HepG2 (cell line): ENCODE results near the gene HMCN1. TPM values are rescaled to one million over a fixed set of nuclear protein-coding genes. Genes with fewer than 3 reads are reported as not detected.

Experiments
- ATAC-seq: fragments of 200-7000 bp; cut with Tn5 transposase; 3 replicates; pipeline ENCODE4 v1.9.1; 2020; ENCODE audit warnings: mild to moderate bottlenecking, moderate library complexity
- BruUV-seq: library from RNA; stranded (reverse); fragments of 400-500 nt; replicated peaks from 2 replicates; lab custom pipeline; 2021; lab: Mats Ljungman, UMichigan
- CTCF ChIA-PET: fragments of 300-600 bp; formaldehyde crosslinking; extraction: SDS; loops from one replicate; lab custom pipeline; 2021; ENCODE audit warnings: low total read pairs, inconsistent platforms, low intra/inter-chr PET ratio; lab: Yijun Ruan, JAX
- POLR2A ChIA-PET: fragments of 350-600 bp; sonication (Branson Sonifier 250); formaldehyde crosslinking; loops from one replicate; lab custom pipeline; 2020; ENCODE audit warnings: antibody characterized with exemption, inconsistent platforms; lab: Yijun Ruan, JAX
- DNase-seq: peaks from one replicate; pipeline ENCODE4 v3.0.0-alpha.2; 2015; ENCODE audit warnings: low spot score
- FAIRE-seq: peaks from 3 replicates; lab custom pipeline; 2011; peaks lifted over from hg19 to GRCh38; lab: Jason Lieb, UNC
- H2AFZ ChIP-seq: one replicate; pipeline ENCODE4 v1.6.1; 2011; ENCODE audit warnings: low read length, inconsistent platforms
- H3K27ac ChIP-seq: fragments of 300-600 bp; 3 replicates; pipeline ENCODE4 v1.8.0; 2011; ENCODE audit warnings: mixed run types, mild to moderate bottlenecking, mixed read lengths, low read length, inconsistent platforms; ENCODE audit not compliant: insufficient read depth; ENCODE audit errors: extremely low read length
- H3K27me3 ChIP-seq, 2 experiments: fragments of 200-600 bp in 1 of 2; 2 replicates in 1 of 2; 3 replicates in 1 of 2; pipeline versions ENCODE4 v1.6.0 to v1.8.0; 2011; ENCODE audit warnings: low read length in 2 of 2, mild to moderate bottlenecking in 2 of 2, moderate library complexity in 2 of 2, inconsistent platforms in 1 of 2; ENCODE audit not compliant: insufficient read depth in 2 of 2, control insufficient read depth in 1 of 2
- H3K36me3 ChIP-seq, 2 experiments: fragments of 200-600 bp in 1 of 2; replicated peaks in 1 of 2; 2 replicates in 1 of 2; 3 replicates in 1 of 2; pipeline versions ENCODE4 v1.5.1 to v1.8.0; 2011; ENCODE audit warnings: low read length in 2 of 2, inconsistent platforms in 1 of 2; ENCODE audit not compliant: insufficient read depth in 2 of 2, control insufficient read depth in 1 of 2
- H3K4me1 ChIP-seq: 2 replicates; pipeline ENCODE4 v1.5.1; 2012; ENCODE audit warnings: low read length, inconsistent platforms; ENCODE audit not compliant: insufficient read depth
- H3K4me2 ChIP-seq: 2 replicates; pipeline ENCODE4 v1.6.0; 2011; ENCODE audit warnings: low read depth, low read length, inconsistent platforms
- H3K4me3 ChIP-seq, 3 experiments: fragments of 200-600 bp in 1 of 3; sonication (generic), shearing (Covaris generic) in 1 of 3; replicated peaks in 1 of 3; 2 replicates each; pipeline ENCODE4 v1.5.1; 2011 to 2016; ENCODE audit warnings: low read length in 3 of 3, inconsistent platforms in 2 of 3, low read depth in 2 of 3, mild to moderate bottlenecking in 2 of 3, control low read depth in 1 of 3, mixed read lengths in 1 of 3; ENCODE audit not compliant: insufficient read depth in 1 of 3
- H3K79me2 ChIP-seq: one replicate; pipeline ENCODE4 v1.6.1; 2011; ENCODE audit warnings: low read length, inconsistent platforms; ENCODE audit not compliant: insufficient read depth
- H3K9ac ChIP-seq: 2 replicates; pipeline ENCODE4 v1.6.0; 2011; ENCODE audit warnings: mild to moderate bottlenecking, low read depth, low read length, inconsistent platforms; ENCODE audit not compliant: insufficient read depth
- H3K9me3 ChIP-seq: 2 replicates; pipeline ENCODE4 v1.5.1; 2012; ENCODE audit warnings: mild to moderate bottlenecking, low read length
- H4K20me1 ChIP-seq: 2 replicates; pipeline ENCODE4 v1.6.0; 2011; ENCODE audit warnings: inconsistent platforms, mild to moderate bottlenecking, low read length, moderate library complexity; ENCODE audit not compliant: insufficient read depth
- ATF5 ChIP-seq: sonication (generic); formaldehyde crosslinking; IDR thresholded peaks from 2 replicates; pipeline ENCODE4 v1.4.0; 2020; ENCODE audit warnings: mild to moderate bottlenecking, low read depth, missing genetic modification reagents
- CENPT ChIP-seq: sonication (generic); formaldehyde crosslinking; IDR thresholded peaks from 2 replicates; pipeline ENCODE4 v1.8.0; 2022; ENCODE audit warnings: low read depth, mild to moderate bottlenecking, moderate library complexity, missing genetic modification reagents
- DMTF1 ChIP-seq: sonication (generic); formaldehyde crosslinking; IDR thresholded peaks from 2 replicates; pipeline ENCODE4 v1.4.0; 2020; ENCODE audit warnings: mild to moderate bottlenecking, missing genetic modification reagents
- FOXK1 ChIP-seq: sonication (generic); formaldehyde crosslinking; IDR thresholded peaks from 2 replicates; pipeline ENCODE4 v1.4.0; 2020; ENCODE audit warnings: low read depth, missing genetic modification reagents, borderline replicate concordance
- GABPA ChIP-seq, 2 experiments: IDR thresholded peaks; 2 replicates each; pipeline ENCODE4 v1.6.1; 2011 to 2016; ENCODE audit warnings: low read depth in 2 of 2, low read length in 1 of 2, missing biosample characterization in 1 of 2, missing genetic modification characterization in 1 of 2
- HES4 ChIP-seq: sonication (generic); formaldehyde crosslinking; IDR thresholded peaks from 2 replicates; pipeline ENCODE4 v1.9.0; 2021; ENCODE audit warnings: mild to moderate bottlenecking, missing genetic modification reagents, borderline replicate concordance
- KDM1A ChIP-seq: IDR thresholded peaks from 2 replicates; pipeline ENCODE4 v1.6.1; 2016; ENCODE audit warnings: missing compliant biosample characterization
- POLR2AphosphoS2 ChIP-seq: IDR thresholded peaks from 2 replicates; pipeline ENCODE4 v1.6.1; 2011; ENCODE audit warnings: low read depth, low read length, improper control_type of control experiment
- POLR2G ChIP-seq: fragments of 200-400 bp; formaldehyde crosslinking; IDR thresholded peaks from 2 replicates; pipeline ENCODE4 v1.6.1; 2018; ENCODE audit warnings: mild to moderate bottlenecking, low read depth, low read length, moderate library complexity
- ZNF160 ChIP-seq: sonication (generic); formaldehyde crosslinking; IDR thresholded peaks from 2 replicates; pipeline ENCODE4 v1.8.0; 2022; ENCODE audit warnings: mild to moderate bottlenecking, inconsistent platforms, missing genetic modification reagents
- ZNF263 ChIP-seq: sonication (generic); formaldehyde crosslinking; IDR thresholded peaks from 2 replicates; pipeline ENCODE4 v1.4.0; 2020; ENCODE audit warnings: missing genetic modification reagents
- ZNF296 ChIP-seq: sonication (generic); formaldehyde crosslinking; conservative IDR thresholded peaks from 2 replicates; pipeline ENCODE4 v1.5.0; 2020; ENCODE audit warnings: mild to moderate bottlenecking, missing genetic modification reagents
- ZNF557 ChIP-seq: sonication (generic); formaldehyde crosslinking; IDR thresholded peaks from 2 replicates; pipeline ENCODE4 v1.4.0; 2020; ENCODE audit warnings: missing genetic modification reagents
- ZNF7 ChIP-seq: IDR thresholded peaks from 2 replicates; pipeline ENCODE4 v1.6.1; 2016; ENCODE audit warnings: missing biosample characterization, missing genetic modification reagents
- ZNF737 ChIP-seq: sonication (generic); formaldehyde crosslinking; IDR thresholded peaks from 2 replicates; pipeline ENCODE4 v1.5.0; 2020; ENCODE audit warnings: missing genetic modification reagents, mild to moderate bottlenecking, borderline replicate concordance
- ZNF792 ChIP-seq: IDR thresholded peaks from 2 replicates; pipeline ENCODE4 v1.6.1; 2016
- ZSCAN25 ChIP-seq: sonication (generic); formaldehyde crosslinking; IDR thresholded peaks from 2 replicates; pipeline ENCODE4 v1.8.0; 2022; ENCODE audit warnings: mild to moderate bottlenecking, missing genetic modification reagents
- WGBS: methylation state at CpG from one replicate; pipeline ENCODE4 v1.1.6; 2017; ENCODE audit warnings: low lambda C conversion rate; 5-methylcytosine and 5-hydroxymethylcytosine counted together
- in situ Hi-C: cut with HindIII; loops from 2 replicates; pipeline ENCODE4 v1.10.0; 2017; ENCODE audit warnings: low pct_unique_long_range_greater_than_20kb; ENCODE audit not compliant: extremely low pct_ligation_motif_present
- intact Hi-C: fragments of 100-400 bp; cut with micrococcal nuclease; formaldehyde crosslinking; loops from one replicate; pipeline ENCODE4 v1.10.0; 2022; ENCODE audit not compliant: unreplicated experiment
- polyA plus RNA-seq, 8 experiments: library from polyadenylated mRNA; depleted of rRNA in 3 of 8; stranded (reverse) in 7 of 8; unstranded in 1 of 8; fragments of >200 nt; fragmentation: Illumina TruSeq in 4 of 8; extraction: Trizol in 4 of 8; gene quantifications; 2 replicates each; pipeline versions ENCODE4 v1.2.1 to v1.2.3, GENCODE V29; 2011 to 2016; ENCODE audit warnings: low read depth in 4 of 8, missing spikeins in 1 of 8, mixed read lengths in 1 of 8; ENCODE audit not compliant: insufficient read depth in 1 of 8
- total RNA-seq, 5 experiments: library from RNA; depleted of rRNA; stranded (reverse); fragments of >200 nt; fragmentation: Illumina TruSeq; extraction: Trizol; gene quantifications; 2 replicates each; pipeline ENCODE4 v1.2.3, GENCODE V29; 2016; ENCODE audit warnings: low read depth in 1 of 5

HMCN1 gene
- total and polyA plus RNA-seq, 2 of the 13 experiments (the other 11 are each of a cell fraction or from before 2014, with no cell fraction given), result 0.03 TPM; not detected in 1

GRCh38 chr1:186206048-186206570 is 471.9 kb downstream of the HMCN1 start:
- FAIRE-seq, result no peak

More at GRCh38 chr1:186206048-186206570, 471.9 kb downstream of the HMCN1 start:
- Histone ChIP-seq H3K9ac (no peak overlapping the region), H3K27me3 (no peaks in the 10 kb centered on the region), H3K4me2 (no peak overlapping the region), H4K20me1 (no peaks in the 10 kb centered on the region), H3K9me3 (no peaks in the 10 kb centered on the region), H3K27ac (no peak overlapping the region), H3K36me3 (no peaks in the 10 kb centered on the region), H3K79me2 (no peaks in the 10 kb centered on the region), H2AFZ (no peak overlapping the region), H3K4me1 (no peaks in the 10 kb centered on the region), H3K4me3 (no peak overlapping the region)
- DNase-seq (no peak), ATAC-seq (no peak)
- CTCF ChIA-PET, result no interaction called here
- POLR2A ChIA-PET, result no interaction called here
- in situ Hi-C loops (no loop called here), intact Hi-C loops (no loop called here)
- TF ChIP-seq KDM1A (CRISPR knock-in tag), result no peak
- no peak for TF ChIP-seq DMTF1 (CRISPR knock-in tag)
- no peak for TF ChIP-seq POLR2G
- TF ChIP-seq ZSCAN25 (CRISPR knock-in tag), result no peak
- TF ChIP-seq ATF5 (CRISPR knock-in tag), result no peak
- no peak for TF ChIP-seq POLR2AphosphoS2
- no peak for TF ChIP-seq CENPT (CRISPR knock-in tag)
- TF ChIP-seq ZNF737 (CRISPR knock-in tag), result no peak
- no peak for TF ChIP-seq ZNF160 (CRISPR knock-in tag)
- no peak for TF ChIP-seq GABPA (IDR thresholded peaks at IDR 0.05; ENCODE audit: low read depth, low read length)
- TF ChIP-seq GABPA (CRISPR knock-in tag; IDR thresholded peaks at IDR 0.05; ENCODE audit: low read depth), result no peak
- no peak for TF ChIP-seq ZNF792 (CRISPR knock-in tag)
- no peak for TF ChIP-seq ZNF296
- no peak for TF ChIP-seq FOXK1 (CRISPR knock-in tag)
- no peak for TF ChIP-seq ZNF557
- no peak for TF ChIP-seq ZNF263 (CRISPR knock-in tag)
- TF ChIP-seq ZNF7 (CRISPR knock-in tag), result no peak
- no peak for TF ChIP-seq HES4
- 21% methylated on average over 7 of the region's 7 CpGs for WGBS
- no TSS peak for BruUV-seq
